GM23248 (cell line): ENCODE data around the gene PPWD1.

ENCODE experiments used
- EZH2 ChIP-seq: fragments of 200-600 bp; sonication (generic); IDR thresholded peaks from 2 replicates; pipeline ENCODE4 v1.6.1; 2018; ENCODE audit warnings: antibody characterized with exemption, mild to moderate bottlenecking; ENCODE audit not compliant: insufficient read depth, poor library complexity, severe bottlenecking
- EZH2phosphoT487 ChIP-seq: fragments of 200-600 bp; sonication (generic); IDR thresholded peaks from 2 replicates; pipeline ENCODE4 v1.6.1; 2018; ENCODE audit warnings: antibody characterized with exemption, moderate library complexity, mild to moderate bottlenecking, low read depth; ENCODE audit not compliant: insufficient read depth

DNA sequence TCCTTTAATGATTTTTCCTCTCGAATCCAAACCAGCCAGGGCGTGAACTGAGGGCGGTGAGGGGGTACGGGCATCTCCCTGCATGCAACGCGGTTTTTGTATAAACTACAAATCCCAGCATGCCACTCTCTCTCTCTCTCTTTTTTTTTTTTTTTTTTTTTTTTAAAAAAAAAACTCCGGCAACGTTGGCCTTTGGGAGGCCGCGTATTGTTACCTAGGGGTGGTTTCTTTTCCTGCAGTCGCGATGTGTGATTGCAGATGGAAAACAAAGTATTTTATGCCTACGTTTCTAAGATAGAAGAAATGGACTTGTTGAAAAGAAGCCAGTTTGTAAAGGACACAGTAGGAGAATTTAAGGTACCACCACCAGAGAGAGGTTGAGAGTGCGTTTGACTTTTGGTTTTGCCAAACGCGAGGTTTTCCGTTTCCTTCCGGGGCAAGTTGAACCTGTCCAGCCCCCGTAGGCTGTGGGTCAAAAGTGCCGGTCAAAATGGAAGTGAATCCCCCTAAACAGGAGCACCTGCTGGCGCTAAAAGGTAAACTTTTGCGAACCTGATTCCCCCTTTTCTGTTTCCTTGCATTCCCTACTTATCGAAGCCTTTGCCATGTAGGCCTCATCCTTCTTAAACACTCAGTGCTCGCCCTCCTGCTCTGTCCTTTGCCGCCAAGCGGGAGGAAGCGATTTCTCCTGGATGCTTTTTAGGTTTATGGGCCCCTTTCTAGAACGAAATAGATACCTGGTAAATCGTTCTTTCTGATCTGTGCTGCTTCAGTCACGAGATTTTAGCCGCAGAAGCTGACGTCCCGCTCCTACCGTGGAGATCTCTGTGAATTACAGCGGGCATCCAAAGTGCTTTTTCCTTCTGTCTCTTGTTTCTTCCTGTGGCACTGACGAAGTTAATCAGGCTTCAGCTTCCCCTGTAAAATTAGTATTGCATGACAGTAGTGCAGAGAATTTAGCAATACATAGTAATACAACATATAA is 61.8 kb downstream of the PPWD1 start, which contains the start of the genes SHLD3 and TRAPPC13:
- TF ChIP-seq EZH2phosphoT487 (no peak), EZH2 (no peak)
